ENCODE measurements around the gene PSD4.

Gene PSD4

GRCh38 chr2:113132414-113133021 lies 41.3 kb upstream of the PSD4 start:
- Histone ChIP-seq H3K9ac (ENCODE audit: low read depth in 1 of 2, low read length in 2 of 2) (no peak overlapping the region), H3K27ac (ENCODE audit: low read depth, low read length) (no peak overlapping the region), H3K4me3 (ENCODE audit: low read depth in 1 of 2, low read length in 2 of 2) (no peak overlapping the region), H3K36me3 (ENCODE audit: control insufficient read depth in 1 of 2, insufficient read depth in 2 of 2, low read length in 2 of 2) (peaks cover 0 to 5% of the 10 kb centered on the region in 2 donors), H3K4me1 (ENCODE audit: control insufficient read depth in 1 of 2, insufficient read depth in 2 of 2, low read length in 2 of 2) (peaks cover 0 to 6% of the 10 kb centered on the region in 2 donors), H3K27me3 (ENCODE audit: control insufficient read depth in 1 of 2, insufficient read depth in 2 of 2, low read length in 2 of 2) (no peaks in the 10 kb centered on the region), H3K9me3 (ENCODE audit: control insufficient read depth in 1 of 2, low read length in 2 of 2) (no peaks in the 10 kb centered on the region)

GRCh38 chr2:113133704-113134598 lies 39.8 kb upstream of the PSD4 start:
- Histone ChIP-seq H3K9ac (ENCODE audit: low read depth in 1 of 2, low read length in 2 of 2) (no peak overlapping the region), H3K4me3 (ENCODE audit: low read depth in 1 of 2, low read length in 2 of 2) (no peak overlapping the region), H3K27ac (ENCODE audit: low read depth, low read length) (no peak overlapping the region), H3K27me3 (ENCODE audit: control insufficient read depth in 1 of 2, insufficient read depth in 2 of 2, low read length in 2 of 2) (no peaks in the 10 kb centered on the region), H3K9me3 (ENCODE audit: control insufficient read depth in 1 of 2, low read length in 2 of 2) (no peaks in the 10 kb centered on the region), H3K4me1 (ENCODE audit: control insufficient read depth in 1 of 2, insufficient read depth in 2 of 2, low read length in 2 of 2) (peaks cover 5 to 10% of the 10 kb centered on the region in 2 donors), H3K36me3 (ENCODE audit: control insufficient read depth in 1 of 2, insufficient read depth in 2 of 2, low read length in 2 of 2) (peaks cover 0 to 5% of the 10 kb centered on the region in 2 donors)

GRCh38 chr2:113134717-113135116 lies 39.1 kb upstream of the PSD4 start:
- Histone ChIP-seq H3K9ac (ENCODE audit: low read depth in 1 of 2, low read length in 2 of 2) (no peak overlapping the region), H3K27ac (ENCODE audit: low read depth, low read length) (no peak overlapping the region), H3K4me3 (ENCODE audit: low read depth in 1 of 2, low read length in 2 of 2) (no peak overlapping the region), H3K4me1 (ENCODE audit: control insufficient read depth in 1 of 2, insufficient read depth in 2 of 2, low read length in 2 of 2) (peaks cover 9 to 14% of the 10 kb centered on the region in 2 donors), H3K27me3 (ENCODE audit: control insufficient read depth in 1 of 2, insufficient read depth in 2 of 2, low read length in 2 of 2) (no peaks in the 10 kb centered on the region), H3K36me3 (ENCODE audit: control insufficient read depth in 1 of 2, insufficient read depth in 2 of 2, low read length in 2 of 2) (peaks cover 0 to 3% of the 10 kb centered on the region in 2 donors), H3K9me3 (ENCODE audit: control insufficient read depth in 1 of 2, low read length in 2 of 2) (no peaks in the 10 kb centered on the region)

GRCh38 chr2:113135317-113135716 lies 38.5 kb upstream of the PSD4 start:
- Histone ChIP-seq H3K4me1 (ENCODE audit: control insufficient read depth in 1 of 2, insufficient read depth in 2 of 2, low read length in 2 of 2) (peaks cover 9 to 14% of the 10 kb centered on the region in 2 donors), H3K9me3 (ENCODE audit: control insufficient read depth in 1 of 2, low read length in 2 of 2) (no peaks in the 10 kb centered on the region), H3K27me3 (ENCODE audit: control insufficient read depth in 1 of 2, insufficient read depth in 2 of 2, low read length in 2 of 2) (no peaks in the 10 kb centered on the region), H3K27ac (ENCODE audit: low read depth, low read length) (no peak overlapping the region), H3K4me3 (ENCODE audit: low read depth in 1 of 2, low read length in 2 of 2) (no peak overlapping the region), H3K36me3 (ENCODE audit: control insufficient read depth in 1 of 2, insufficient read depth in 2 of 2, low read length in 2 of 2) (no peaks in the 10 kb centered on the region), H3K9ac (ENCODE audit: low read depth in 1 of 2, low read length in 2 of 2) (no peak overlapping the region)

GRCh38 chr2:113136828-113137775 lies 36.7 kb upstream of the PSD4 start:
- H3K4me1 ChIP-seq (ENCODE audit: control insufficient read depth in 1 of 2, insufficient read depth in 2 of 2, low read length in 2 of 2): peaks cover 9 to 14% of the 10 kb centered on the region in 2 donors
- H3K27me3 ChIP-seq (ENCODE audit: control insufficient read depth in 1 of 2, insufficient read depth in 2 of 2, low read length in 2 of 2): no peaks in the 10 kb centered on the region
- no peaks in the 10 kb centered on the region for H3K9me3 ChIP-seq (ENCODE audit: control insufficient read depth in 1 of 2, low read length in 2 of 2)
- H3K36me3 ChIP-seq (ENCODE audit: control insufficient read depth in 1 of 2, insufficient read depth in 2 of 2, low read length in 2 of 2): no peaks in the 10 kb centered on the region
- H3K27ac ChIP-seq (ENCODE audit: low read depth, low read length): no peak overlapping the region
- H3K9ac ChIP-seq (ENCODE audit: low read depth in 1 of 2, low read length in 2 of 2): no peak overlapping the region
- H3K4me3 ChIP-seq (ENCODE audit: low read depth in 1 of 2, low read length in 2 of 2): no peak overlapping the region

- Histone ChIP-seq H3K4me1 (ENCODE audit: control insufficient read depth in 1 of 2, insufficient read depth in 2 of 2, low read length in 2 of 2) (peaks cover 9 to 14% of the 10 kb centered on the region in 2 donors), H3K9me3 (ENCODE audit: control insufficient read depth in 1 of 2, low read length in 2 of 2) (no peaks in the 10 kb centered on the region), H3K27me3 (ENCODE audit: control insufficient read depth in 1 of 2, insufficient read depth in 2 of 2, low read length in 2 of 2) (no peaks in the 10 kb centered on the region), H3K4me3 (ENCODE audit: low read depth in 1 of 2, low read length in 2 of 2) (no peak overlapping the region), H3K27ac (ENCODE audit: low read depth, low read length) (no peak overlapping the region), H3K9ac (ENCODE audit: low read depth in 1 of 2, low read length in 2 of 2) (no peak overlapping the region), H3K36me3 (ENCODE audit: control insufficient read depth in 1 of 2, insufficient read depth in 2 of 2, low read length in 2 of 2) (no peaks in the 10 kb centered on the region)
Measured at GRCh38 chr2:113137827-113138226, 35.9 kb upstream of the PSD4 start.

- peaks cover 9 to 11% of the 10 kb centered on the region in 2 donors for H3K4me1 ChIP-seq (ENCODE audit: control insufficient read depth in 1 of 2, insufficient read depth in 2 of 2, low read length in 2 of 2)
- H3K9ac ChIP-seq (ENCODE audit: low read depth in 1 of 2, low read length in 2 of 2): peak overlapping the region; percentile 0 to 4
- H3K36me3 ChIP-seq (ENCODE audit: control insufficient read depth in 1 of 2, insufficient read depth in 2 of 2, low read length in 2 of 2): no peaks in the 10 kb centered on the region
- H3K4me3 ChIP-seq (ENCODE audit: low read depth in 1 of 2, low read length in 2 of 2): peak overlapping the region; percentile 30 to 40
- H3K27me3 ChIP-seq (ENCODE audit: control insufficient read depth in 1 of 2, insufficient read depth in 2 of 2, low read length in 2 of 2): no peaks in the 10 kb centered on the region
- no peak overlapping the region for H3K27ac ChIP-seq (ENCODE audit: low read depth, low read length)
- no peaks in the 10 kb centered on the region for H3K9me3 ChIP-seq (ENCODE audit: control insufficient read depth in 1 of 2, low read length in 2 of 2)
Measured at GRCh38 chr2:113138428-113139322, 35.1 kb upstream of the PSD4 start.

- Histone ChIP-seq H3K27me3 (ENCODE audit: control insufficient read depth in 1 of 2, insufficient read depth in 2 of 2, low read length in 2 of 2) (no peaks in the 10 kb centered on the region), H3K9ac (ENCODE audit: low read depth in 1 of 2, low read length in 2 of 2) (no peak overlapping the region), H3K27ac (ENCODE audit: low read depth, low read length) (no peak overlapping the region), H3K4me3 (ENCODE audit: low read depth in 1 of 2, low read length in 2 of 2) (no peak overlapping the region), H3K4me1 (ENCODE audit: control insufficient read depth in 1 of 2, insufficient read depth in 2 of 2, low read length in 2 of 2) (peaks cover 8 to 9% of the 10 kb centered on the region in 2 donors), H3K36me3 (ENCODE audit: control insufficient read depth in 1 of 2, insufficient read depth in 2 of 2, low read length in 2 of 2) (no peaks in the 10 kb centered on the region), H3K9me3 (ENCODE audit: control insufficient read depth in 1 of 2, low read length in 2 of 2) (no peaks in the 10 kb centered on the region)
Measured at GRCh38 chr2:113141451-113141850, 32.3 kb upstream of the PSD4 start.

GRCh38 chr2:113142290-113142689 lies 31.5 kb upstream of the PSD4 start:
- Histone ChIP-seq H3K4me3 (ENCODE audit: low read depth in 1 of 2, low read length in 2 of 2) (no peak overlapping the region), H3K36me3 (ENCODE audit: control insufficient read depth in 1 of 2, insufficient read depth in 2 of 2, low read length in 2 of 2) (no peaks in the 10 kb centered on the region), H3K27ac (ENCODE audit: low read depth, low read length) (no peak overlapping the region), H3K9me3 (ENCODE audit: control insufficient read depth in 1 of 2, low read length in 2 of 2) (no peaks in the 10 kb centered on the region), H3K27me3 (ENCODE audit: control insufficient read depth in 1 of 2, insufficient read depth in 2 of 2, low read length in 2 of 2) (no peaks in the 10 kb centered on the region), H3K9ac (ENCODE audit: low read depth in 1 of 2, low read length in 2 of 2) (no peak overlapping the region), H3K4me1 (ENCODE audit: control insufficient read depth in 1 of 2, insufficient read depth in 2 of 2, low read length in 2 of 2) (peaks cover 8 to 9% of the 10 kb centered on the region in 2 donors)
